ENCODE data around the gene HMGB1.

HMGB1 gene

DNA sequence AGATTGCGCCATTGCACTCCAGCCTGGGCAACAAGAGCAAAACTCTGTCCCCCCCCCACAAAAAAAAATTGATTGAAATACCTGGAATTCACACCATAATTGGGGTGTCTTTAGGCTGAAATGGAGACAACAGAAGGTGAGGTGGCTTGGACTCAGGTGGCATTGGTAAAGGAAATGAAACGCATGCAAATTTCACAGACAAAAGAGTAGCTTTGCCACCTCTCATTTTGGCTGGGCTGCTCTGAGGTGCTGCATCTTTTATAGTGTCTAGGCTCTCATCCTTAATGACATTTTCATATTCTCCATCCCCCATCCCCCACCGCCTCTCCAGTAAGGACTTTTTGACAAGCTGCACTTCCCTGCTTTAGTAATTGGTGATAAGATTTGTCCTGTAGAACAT is 36.5 kb downstream of the HMGB1 start:
- no peak for DNase-seq

DNA sequence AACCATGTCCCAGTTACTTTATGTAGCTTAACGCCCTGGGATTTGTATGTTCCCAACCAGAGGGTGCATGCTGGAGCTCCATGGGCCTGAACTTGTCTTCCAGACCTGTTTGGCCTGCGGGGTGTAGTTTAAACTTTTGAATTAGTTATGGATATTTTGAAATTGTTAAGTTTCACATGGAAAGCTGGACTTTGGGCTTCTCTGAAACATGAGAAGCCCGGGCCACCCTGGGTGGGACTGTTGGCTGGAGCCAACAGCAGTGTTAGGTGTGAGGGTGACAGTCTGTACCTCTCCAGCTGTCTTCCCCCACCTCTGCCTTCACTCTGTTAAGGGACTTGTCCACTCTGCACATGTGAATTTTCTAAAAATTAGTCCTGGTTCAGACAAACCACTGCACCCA is 41.8 kb downstream of the HMGB1 start:
- DNase-seq = no peak

DNA sequence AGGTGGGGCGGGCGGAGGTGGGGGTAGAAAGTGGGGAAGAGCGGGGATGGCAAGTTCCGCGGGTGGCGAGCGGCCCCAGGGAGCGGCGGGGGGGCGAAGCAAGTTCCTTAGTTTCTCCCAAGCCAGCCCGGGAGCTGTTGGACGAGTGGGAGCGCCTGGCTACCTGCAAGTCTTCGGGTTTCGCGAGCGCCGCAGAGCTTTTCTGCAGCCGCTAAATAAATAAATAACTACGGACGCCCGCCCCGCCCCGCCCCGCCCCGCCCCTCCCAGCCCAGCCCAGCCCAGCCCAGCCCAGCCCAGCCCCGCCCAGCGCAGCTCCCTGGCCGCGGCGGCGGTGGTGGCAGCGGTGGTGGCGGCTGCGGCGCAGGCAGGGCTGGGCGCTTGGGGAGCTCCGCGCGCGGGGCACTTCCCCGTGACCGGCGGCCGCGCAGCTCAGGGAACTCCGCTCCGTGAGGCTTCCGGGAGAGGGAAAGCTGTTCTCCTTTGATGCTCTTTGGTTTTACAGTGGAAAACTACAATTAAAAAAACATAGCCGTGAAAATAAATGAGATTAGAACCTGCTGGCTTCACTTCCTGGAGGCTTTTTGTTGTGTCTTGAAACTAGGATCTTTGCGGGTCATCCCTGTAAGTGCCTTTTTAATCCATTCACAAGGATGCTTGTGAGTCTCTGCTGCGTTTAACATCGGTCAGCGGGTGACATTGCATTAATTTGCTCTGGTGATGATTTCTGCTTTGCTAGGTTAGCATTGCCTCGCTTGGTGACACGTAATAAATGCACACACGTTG is 43.5 kb downstream of the HMGB1 start, which contains the start of gene UBE2L5:
Gene UBE2L5, plus strand, starts transcription at position 440 of the 786 bp plus-strand sequence. CDS start 5,498 bp downstream, outside the sequence.
- no peak for DNase-seq

DNA sequence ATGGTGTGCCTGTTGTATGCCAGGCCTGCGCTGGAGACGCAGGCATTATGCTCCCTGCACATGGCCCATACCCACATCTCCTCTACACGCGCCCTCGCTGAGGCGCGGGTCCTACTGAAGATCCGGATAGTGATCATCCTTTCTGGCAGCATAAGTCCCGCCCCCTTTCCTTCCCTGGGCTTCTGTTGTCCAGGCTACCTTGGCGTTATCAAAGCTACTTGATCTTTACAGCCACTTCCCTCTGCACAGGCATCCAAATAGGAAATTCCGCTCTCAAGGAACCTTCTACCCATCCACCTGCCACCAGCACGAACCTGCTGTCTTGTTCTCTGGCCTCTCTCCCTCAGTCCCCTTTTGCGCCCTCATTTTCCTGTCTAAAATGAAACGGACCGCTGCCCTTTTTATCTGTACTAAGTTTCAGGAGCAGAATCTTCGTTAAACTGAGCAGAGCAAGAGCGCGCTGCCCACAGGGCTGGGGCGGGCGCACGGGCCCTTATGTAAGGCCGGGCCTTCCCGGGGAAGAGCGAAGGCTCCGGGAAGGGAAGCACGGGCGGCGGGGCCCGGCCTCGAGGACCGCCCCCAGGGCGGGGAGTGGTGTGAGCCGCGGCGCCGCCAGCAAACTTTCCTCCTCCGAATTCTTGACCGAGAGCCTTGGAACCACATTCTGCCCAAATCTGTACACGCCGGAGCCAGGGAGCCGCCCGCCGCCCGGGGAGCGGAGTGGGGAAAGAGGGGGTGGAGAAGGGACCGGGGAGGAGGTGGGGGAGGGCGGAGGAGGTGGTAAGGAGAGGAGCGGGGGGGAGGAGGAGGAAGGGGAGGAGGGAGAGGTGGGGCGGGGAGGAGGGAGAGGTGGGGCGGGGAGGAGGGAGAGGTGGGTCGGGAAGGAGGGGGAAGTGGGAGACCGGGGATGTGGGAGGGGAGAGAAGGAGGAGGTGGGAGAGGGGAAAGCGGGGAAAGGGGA is 44.4 kb downstream of the HMGB1 start:
- no peak for DNase-seq

DNA sequence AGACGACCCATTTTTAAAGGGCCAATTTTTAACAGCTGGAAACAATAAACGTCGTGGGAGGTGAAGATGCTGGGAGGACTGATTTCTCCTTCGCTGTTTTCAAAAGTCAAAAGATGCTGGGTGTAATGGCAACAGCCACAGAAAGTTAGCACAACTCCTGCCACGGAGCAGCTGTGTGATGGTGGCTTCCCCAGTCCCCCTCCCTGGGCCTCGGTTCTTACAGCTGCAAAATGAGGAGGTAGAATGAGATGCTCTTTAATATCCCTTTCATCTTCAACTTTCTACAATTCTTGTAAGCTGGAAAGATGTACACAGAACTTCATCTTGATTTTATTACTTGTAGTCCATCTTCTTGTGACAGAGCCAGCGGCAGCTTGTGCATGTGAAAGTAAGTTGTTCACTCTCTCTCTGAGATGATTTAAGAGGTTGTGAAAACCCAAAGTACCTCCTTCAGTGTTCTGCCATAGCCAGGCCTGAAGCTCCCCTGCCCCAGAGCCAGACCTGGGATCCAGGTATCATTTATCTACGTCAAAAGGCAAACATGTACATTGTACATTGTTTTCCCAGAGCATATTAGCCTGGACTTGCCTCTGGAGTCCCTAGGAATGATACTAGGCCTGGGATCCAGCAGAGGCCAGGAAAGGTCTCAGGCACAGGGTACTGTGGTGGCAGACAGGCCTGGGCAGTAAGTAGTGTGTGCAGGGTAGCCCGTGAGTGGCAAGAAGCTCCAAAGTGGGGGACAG is 46.8 kb downstream of the HMGB1 start:
- DNase-seq = no peak

DNA sequence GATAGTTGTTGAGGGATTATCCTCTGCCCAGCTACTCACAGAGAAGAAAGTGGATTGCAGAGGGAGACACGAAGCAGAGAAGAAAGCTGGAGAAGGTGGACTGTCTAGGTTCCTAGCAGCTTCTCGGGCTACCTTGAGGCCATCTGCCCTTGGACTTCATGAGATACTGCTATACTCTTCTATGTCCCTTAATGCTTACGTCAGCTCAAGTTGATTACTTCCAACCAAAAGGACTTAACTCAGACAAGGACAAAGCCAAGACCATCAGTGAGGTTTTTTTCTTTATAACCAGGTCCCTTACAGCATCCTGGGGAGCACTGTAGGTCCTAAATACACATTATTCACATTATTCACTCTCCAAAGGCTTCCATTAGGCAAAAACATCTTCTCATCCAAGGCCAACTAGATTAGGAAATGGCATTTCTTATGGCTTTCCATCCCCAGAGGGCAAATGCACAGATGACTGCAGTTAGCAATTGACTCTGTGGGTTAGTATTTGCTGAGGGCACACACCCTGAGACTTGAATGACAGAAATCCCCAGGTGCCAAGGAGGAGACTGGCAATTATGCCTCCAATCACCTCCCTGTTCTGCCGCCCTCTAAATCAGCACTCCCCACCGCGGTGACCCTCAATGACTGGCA is 47.5 kb downstream of the HMGB1 start:
- DNase-seq = no peak

DNA sequence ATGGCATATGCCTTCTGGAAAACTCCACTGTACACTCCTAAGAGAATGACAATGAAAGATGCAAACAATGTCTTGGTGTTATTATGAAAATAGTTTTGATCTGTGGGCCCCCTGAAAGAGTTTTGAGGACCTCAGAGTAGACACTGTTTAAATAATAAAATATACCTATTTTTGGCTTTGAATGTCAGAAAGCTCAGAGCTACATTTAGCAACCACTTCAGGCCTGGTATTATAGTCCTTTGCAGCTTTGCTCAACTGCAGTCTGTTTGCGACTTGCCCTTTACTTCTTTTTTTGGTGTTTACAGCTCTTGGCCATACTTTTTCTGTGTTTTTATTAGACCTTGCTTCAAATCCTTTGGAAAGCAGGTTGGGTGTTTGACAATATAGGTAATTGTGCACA is 49.3 kb downstream of the HMGB1 start:
- DNase-seq = no peak

DNA sequence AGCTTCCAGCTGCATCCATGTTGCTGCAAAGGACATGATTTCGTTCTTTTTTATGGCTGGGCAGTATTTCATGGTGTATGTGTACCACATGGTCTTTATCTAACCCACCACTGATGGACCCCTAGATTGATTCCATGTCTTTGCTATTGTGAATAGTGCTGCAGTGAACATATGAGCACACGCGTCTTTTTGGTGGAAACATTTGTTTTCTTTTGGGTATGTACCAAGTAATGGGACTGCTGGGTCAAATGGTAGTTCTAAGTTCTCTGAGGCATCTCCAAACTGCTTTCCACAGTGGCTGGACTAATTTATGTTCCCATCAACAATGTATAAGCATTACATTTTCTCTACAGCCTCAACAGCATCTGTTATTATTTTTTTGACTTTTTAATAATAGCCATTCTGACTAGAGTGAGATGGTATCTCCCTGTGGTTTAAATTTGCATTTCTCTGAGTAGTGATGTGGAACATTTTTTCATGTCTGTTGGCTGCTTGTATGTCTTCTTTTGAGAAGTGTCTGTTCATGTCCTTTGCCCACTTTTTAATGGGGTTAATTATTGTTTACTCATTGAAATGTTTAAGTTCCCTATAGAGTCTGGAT is 50.2 kb downstream of the HMGB1 start:
- DNase-seq = no peak

DNA sequence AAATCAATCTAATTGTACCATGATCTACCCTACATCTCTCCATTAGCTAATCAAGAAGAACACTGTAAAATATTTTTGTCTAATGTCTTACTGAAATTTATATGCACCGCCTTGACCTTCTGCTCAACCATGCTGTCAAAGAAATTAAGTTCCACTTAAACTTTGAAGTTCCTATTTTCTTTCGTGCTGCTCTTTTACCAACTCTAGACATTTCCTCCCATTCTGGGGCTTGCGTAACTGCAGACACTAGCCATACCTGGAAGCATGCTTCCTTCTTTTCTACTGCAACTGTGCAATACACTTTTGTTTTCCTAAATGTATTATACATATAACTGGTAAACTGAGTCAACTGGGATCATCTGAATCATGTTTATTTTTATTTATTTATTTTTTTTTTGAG is 51.9 kb downstream of the HMGB1 start:
- no peak for DNase-seq

DNA sequence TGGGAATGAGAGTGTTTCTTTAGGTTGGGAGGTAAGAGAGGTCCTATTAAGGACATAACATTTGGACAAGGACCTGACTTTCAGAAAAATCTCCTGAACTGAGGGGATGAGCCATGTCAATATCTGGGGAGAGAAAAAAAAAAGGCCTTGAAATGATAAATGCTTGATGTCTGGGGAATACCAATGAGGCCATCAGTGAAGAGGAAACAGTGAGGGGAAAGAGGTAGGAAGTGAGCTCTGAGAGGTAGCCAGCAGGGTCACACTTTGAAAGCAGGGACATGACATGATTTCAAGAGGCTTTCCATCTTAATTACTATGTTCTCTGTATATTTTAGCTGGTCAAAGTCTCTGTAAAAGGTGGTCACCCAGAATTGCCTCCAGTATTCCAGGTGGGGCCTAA is 53.4 kb downstream of the HMGB1 start:
- DNase-seq = no peak

DNA sequence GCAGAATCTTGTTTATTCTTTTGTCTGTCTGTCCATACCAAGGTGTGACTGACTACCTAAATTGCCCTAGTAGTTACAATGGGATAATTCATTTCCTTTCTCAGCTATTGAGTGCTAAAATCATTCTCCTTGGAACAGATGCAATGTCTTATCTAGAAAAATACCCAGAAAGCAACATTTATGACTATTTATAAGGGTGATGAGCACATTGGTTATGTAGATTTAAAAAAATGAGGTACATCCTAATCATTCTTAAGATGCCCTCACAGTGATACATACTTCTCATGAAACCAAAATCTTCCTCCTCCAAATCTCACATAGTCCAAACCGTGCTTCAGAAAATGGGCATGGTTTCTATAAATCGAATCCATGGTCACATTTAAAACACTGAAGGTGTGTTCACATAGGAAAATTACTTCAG is 55.0 kb downstream of the HMGB1 start:
- no peak for DNase-seq

DNA sequence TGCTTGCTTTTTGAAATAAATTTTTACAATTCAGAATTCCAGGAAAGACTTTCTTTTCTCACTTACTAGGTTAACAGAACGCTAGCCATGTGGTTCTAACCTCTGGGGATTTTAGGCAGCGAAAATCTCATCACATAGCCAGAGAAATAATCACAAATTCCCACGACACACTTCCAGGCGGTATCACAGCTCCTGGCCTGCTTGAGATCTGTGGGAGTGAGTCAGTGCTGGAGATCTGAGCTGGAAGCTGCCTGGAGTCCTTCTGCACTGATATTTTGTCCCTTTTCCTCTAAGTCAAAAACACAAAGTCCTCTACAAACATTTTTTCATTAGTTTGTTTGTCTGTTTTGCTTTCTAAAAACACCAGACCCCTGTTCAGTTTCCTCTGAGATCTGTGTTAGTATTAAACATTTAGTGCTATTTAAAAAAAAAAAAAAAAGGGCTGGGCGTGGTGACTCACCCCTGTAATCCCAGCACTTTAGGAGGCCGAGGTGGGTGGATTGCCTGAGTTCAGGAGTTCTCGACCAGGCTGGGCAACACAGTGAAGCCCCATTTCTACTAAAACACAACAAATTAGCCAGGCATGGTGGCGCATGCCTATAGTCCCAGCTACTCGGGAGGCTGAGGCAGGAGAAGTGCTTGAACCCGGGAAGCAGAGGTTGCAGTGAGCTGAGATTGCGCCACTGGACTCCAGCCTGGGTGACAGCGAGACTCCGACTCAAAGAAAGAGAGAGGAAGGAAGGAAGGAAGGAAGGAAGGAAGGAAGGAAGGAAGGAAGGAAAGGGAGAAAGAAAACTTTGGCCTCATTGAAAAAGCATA is 55.6 kb downstream of the HMGB1 start:
- no peak for DNase-seq

DNA sequence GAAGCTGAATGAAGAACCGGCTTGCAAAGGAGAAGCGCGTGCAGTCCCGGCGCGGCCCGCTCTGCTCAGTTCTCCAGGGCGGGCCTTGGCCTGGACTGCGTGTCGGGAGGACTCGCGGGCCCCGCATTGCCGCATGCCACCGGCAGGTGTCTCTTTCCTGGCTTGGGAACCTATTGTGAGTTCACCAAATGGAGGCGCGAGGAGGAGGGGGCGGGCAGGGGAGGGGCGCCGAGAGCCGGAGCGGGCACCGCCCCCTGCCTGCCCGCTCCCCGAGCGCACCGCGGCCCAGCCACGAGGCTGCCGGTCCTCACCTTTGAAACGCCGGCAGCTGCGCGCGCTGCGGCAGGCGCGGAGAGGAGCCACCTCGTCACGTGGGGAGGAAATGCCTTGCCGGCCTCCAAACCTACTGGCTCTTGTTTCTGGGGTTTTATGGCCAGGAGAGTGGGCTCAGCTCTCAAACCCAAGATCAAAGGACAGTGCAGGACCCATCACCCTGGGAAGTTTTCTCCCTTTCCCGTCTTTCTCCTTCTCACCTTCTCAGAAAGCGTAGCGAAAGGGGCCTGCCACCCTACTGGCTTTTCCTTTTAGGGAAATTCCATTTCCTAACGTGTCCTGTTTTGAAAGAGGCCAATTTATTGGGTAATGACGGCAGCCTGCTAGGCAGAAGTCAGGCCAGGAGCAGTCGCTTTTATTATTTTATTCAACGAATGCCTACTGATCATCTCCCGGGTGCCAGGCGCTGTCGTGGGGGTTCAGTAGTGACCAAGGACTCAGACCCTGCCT is 57.2 kb downstream of the HMGB1 start:
- DNase-seq = no peak

DNA sequence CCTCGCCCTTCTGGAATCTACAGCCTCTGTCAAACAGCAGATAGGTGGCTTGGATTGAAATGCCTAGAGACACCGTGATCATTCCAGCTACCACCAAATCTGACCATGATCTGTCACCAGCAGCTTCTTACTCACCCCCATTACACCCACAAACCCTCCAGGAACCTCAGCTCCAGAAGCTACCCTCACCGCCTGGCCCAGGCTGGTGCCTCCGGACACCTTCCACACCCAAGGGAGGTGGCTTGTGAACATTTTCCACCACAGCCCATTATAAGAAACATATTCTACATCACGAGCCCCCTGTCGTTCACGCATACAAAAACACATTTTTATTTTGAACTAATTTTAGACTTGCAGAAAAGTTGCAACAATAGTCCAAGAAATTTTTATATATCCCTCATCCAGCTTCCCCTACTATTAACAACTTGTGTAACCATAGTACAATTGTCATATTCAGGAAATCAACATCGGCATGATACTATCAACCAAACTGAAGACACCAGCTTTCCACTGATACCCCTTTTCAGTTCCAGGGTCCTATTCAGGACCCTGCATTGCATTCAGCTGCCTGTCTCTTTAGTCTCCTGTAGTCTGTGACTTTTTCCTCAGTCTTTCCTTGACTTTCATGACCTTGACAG is 58.8 kb downstream of the HMGB1 start:
- DNase-seq = no peak
